HepG2 (cell line): Measurements from ENCODE around the gene MFNG. TPM values are rescaled to one million over a fixed set of nuclear protein-coding genes. Genes with fewer than 3 reads are reported as not detected.

Source experiments
- ATF4 ChIP-seq, 2 experiments: fragments of 450-650 bp in 1 of 2; sonication (generic) in 1 of 2; formaldehyde crosslinking; IDR thresholded peaks; 2 replicates each; pipeline versions ENCODE4 v1.5.0 to v1.8.0; 2020 to 2022; ENCODE audit warnings: mild to moderate bottlenecking in 1 of 2, missing genetic modification reagents in 1 of 2
- CREB1 ChIP-seq, 2 experiments: fragments of 450-650 bp in 1 of 2; IDR thresholded peaks; 2 replicates each; pipeline ENCODE4 v1.6.1; 2016 to 2017; ENCODE audit warnings: control low read depth in 1 of 2, mild to moderate bottlenecking in 1 of 2, missing compliant biosample characterization in 1 of 2, missing genetic modification characterization in 1 of 2
- IRF2 ChIP-seq: IDR thresholded peaks from 2 replicates; pipeline ENCODE4 v1.6.1; 2018; ENCODE audit warnings: missing genetic modification reagents, missing compliant biosample characterization
- KDM6A ChIP-seq: IDR thresholded peaks from 2 replicates; pipeline ENCODE4 v1.6.1; 2016; ENCODE audit warnings: low read depth
- MIER3 ChIP-seq: IDR thresholded peaks from 2 replicates; pipeline ENCODE4 v1.6.1; 2016; ENCODE audit warnings: missing compliant biosample characterization, borderline replicate concordance
- NFE2L1 ChIP-seq: sonication (generic); formaldehyde crosslinking; IDR thresholded peaks from 2 replicates; pipeline ENCODE4 v1.4.0; 2020; ENCODE audit warnings: missing genetic modification reagents, mild to moderate bottlenecking, borderline replicate concordance
- NR2C2 ChIP-seq: sonication (generic); formaldehyde crosslinking; IDR thresholded peaks from 2 replicates; pipeline ENCODE4 v1.4.0; 2020; ENCODE audit warnings: missing genetic modification reagents, mild to moderate bottlenecking, moderate library complexity, borderline replicate concordance
- NR2F2 ChIP-seq: IDR thresholded peaks from 2 replicates; pipeline ENCODE4 v1.6.1; 2012; ENCODE audit warnings: low read depth, inconsistent platforms, borderline replicate concordance
- RORA ChIP-seq: sonication (generic); formaldehyde crosslinking; IDR thresholded peaks from 2 replicates; pipeline ENCODE4 v1.5.0; 2020; ENCODE audit warnings: mild to moderate bottlenecking, missing genetic modification reagents, moderate library complexity
- SOX13 ChIP-seq, 3 experiments: fragments of 450-650 bp in 1 of 3; sonication (generic) in 1 of 3; formaldehyde crosslinking in 1 of 3; IDR thresholded peaks in 2 of 3; conservative IDR thresholded peaks in 1 of 3; 2 replicates each; pipeline versions ENCODE4 v1.5.0 to v1.6.1; 2016 to 2020; ENCODE audit warnings: antibody characterized with exemption in 1 of 3, mild to moderate bottlenecking in 1 of 3, missing compliant biosample characterization in 1 of 3, missing genetic modification reagents in 1 of 3, moderate library complexity in 1 of 3
- ZBTB44 ChIP-seq: sonication (generic); formaldehyde crosslinking; IDR thresholded peaks from 2 replicates; pipeline ENCODE4 v1.4.0; 2020; ENCODE audit warnings: missing genetic modification reagents
- ZFP41 ChIP-seq: sonication (generic); formaldehyde crosslinking; IDR thresholded peaks from 2 replicates; pipeline ENCODE4 v1.4.0; 2020; ENCODE audit warnings: mild to moderate bottlenecking, missing genetic modification reagents, borderline replicate concordance
- ZFX ChIP-seq: sonication (generic); formaldehyde crosslinking; IDR thresholded peaks from 2 replicates; pipeline ENCODE4 v1.4.0; 2020; ENCODE audit warnings: mild to moderate bottlenecking, low read depth, missing genetic modification reagents, moderate library complexity
- ZFY ChIP-seq: sonication (generic); formaldehyde crosslinking; IDR thresholded peaks from 2 replicates; pipeline ENCODE4 v1.4.0; 2020; ENCODE audit warnings: missing genetic modification reagents
- ZNF275 ChIP-seq: sonication (generic); formaldehyde crosslinking; IDR thresholded peaks from 2 replicates; pipeline ENCODE4 v1.8.0; 2022; ENCODE audit warnings: missing genetic modification reagents, mild to moderate bottlenecking, inconsistent platforms, borderline replicate concordance
- ZNF501 ChIP-seq: sonication (generic); formaldehyde crosslinking; IDR thresholded peaks from 2 replicates; pipeline ENCODE4 v1.5.1; 2020; ENCODE audit warnings: mild to moderate bottlenecking, moderate library complexity, missing genetic modification reagents
- ZNF547 ChIP-seq: sonication (generic); formaldehyde crosslinking; IDR thresholded peaks from 2 replicates; pipeline ENCODE4 v1.5.1; 2020; ENCODE audit warnings: mild to moderate bottlenecking, missing genetic modification reagents
- ZNF687 ChIP-seq: sonication (generic); formaldehyde crosslinking; IDR thresholded peaks from 2 replicates; pipeline ENCODE4 v1.5.1; 2020; ENCODE audit warnings: mild to moderate bottlenecking, missing genetic modification reagents, moderate library complexity
- polyA plus RNA-seq, 8 experiments: library from polyadenylated mRNA; depleted of rRNA in 3 of 8; stranded (reverse) in 7 of 8; unstranded in 1 of 8; fragments of >200 nt; fragmentation: Illumina TruSeq in 4 of 8; extraction: Trizol in 4 of 8; gene quantifications; 2 replicates each; pipeline versions ENCODE4 v1.2.1 to v1.2.3, GENCODE V29; 2011 to 2016; ENCODE audit warnings: low read depth in 4 of 8, missing spikeins in 1 of 8, mixed read lengths in 1 of 8; ENCODE audit not compliant: insufficient read depth in 1 of 8
- total RNA-seq, 5 experiments: library from RNA; depleted of rRNA; stranded (reverse); fragments of >200 nt; fragmentation: Illumina TruSeq; extraction: Trizol; gene quantifications; 2 replicates each; pipeline ENCODE4 v1.2.3, GENCODE V29; 2016; ENCODE audit warnings: low read depth in 1 of 5

MFNG gene
- total and polyA plus RNA-seq, 2 of the 13 experiments (the other 11 are each of a cell fraction or from before 2014, with no cell fraction given) = 1.0 to 11.7 TPM

GRCh38 chr22:37454857-37455686 is 31.1 kb downstream of the MFNG start (continued):
- TF ChIP-seq ZNF687 (CRISPR knock-in tag) = peak; percentile 83
- TF ChIP-seq IRF2 (CRISPR knock-in tag) = peak; percentile 75
- no peak for TF ChIP-seq ZNF547 (CRISPR knock-in tag)
- TF ChIP-seq MIER3 (CRISPR knock-in tag) = peak; percentile 66; the same call in 1 of the 2 replicates
- TF ChIP-seq SOX13 (IDR thresholded peaks at IDR 0.05) = no peak; the same call in 1 of the 2 replicates
- peak in 1 of 2 experiments; percentile 53; a peak in 1 of 4 replicates for TF ChIP-seq SOX13 (CRISPR knock-in tag; conservative IDR thresholded peaks at IDR 0.05 in 1 of 2, IDR thresholded peaks at IDR 0.05 in 1 of 2)
- TF ChIP-seq NFE2L1 (CRISPR knock-in tag) = no peak
- TF ChIP-seq NR2F2 = no peak
- no peak for TF ChIP-seq RORA
- no peak for TF ChIP-seq ZFP41 (CRISPR knock-in tag)
- TF ChIP-seq ATF4 (CRISPR knock-in tag; IDR thresholded peaks at IDR 0.05) = peak in 1 of 2 experiments; percentile 27; a peak in 1 of 4 replicates
- TF ChIP-seq ZFY (CRISPR knock-in tag) = no peak
- TF ChIP-seq KDM6A (CRISPR knock-in tag) = peak; percentile 83; the same call in 1 of the 2 replicates
- 0 out of 2 replicates have a peak, but pooled peaks have one; percentile 22 for TF ChIP-seq ZFX (CRISPR knock-in tag)
- TF ChIP-seq ZBTB44 (CRISPR knock-in tag) = no peak
- TF ChIP-seq CREB1 (IDR thresholded peaks at IDR 0.05) = peak; percentile 59; the same call in 1 of the 2 replicates
- TF ChIP-seq CREB1 (CRISPR knock-in tag; IDR thresholded peaks at IDR 0.05) = peak; percentile 68
- TF ChIP-seq ZNF275 (CRISPR knock-in tag) = no peak
- peak; percentile 34; the same call in 1 of the 2 replicates for TF ChIP-seq NR2C2 (CRISPR knock-in tag)
- TF ChIP-seq ZNF501 = peak; percentile 75; the same call in 1 of the 2 replicates
